Stimulated activated CD4-positive, alpha-beta T cell treated with anti-CD3 and anti-CD28 coated beads, TNF-alpha, amount 100 ng/mL, for 1 hour (primary cell): ENCODE data around the gene C17orf113.

Experiments
- DNase-seq, 3 donors: peaks; one replicate each; pipeline ENCODE4 v3.0.0-alpha.2; 2020; ENCODE audit warnings: low read depth in 3 of 3, low spot score in 1 of 3

C17orf113 gene

GRCh38 chr17:42072323-42073187 is 22.2 kb upstream of the C17orf113 start:
- DNase-seq, result no peak

- DNase-seq, result no peak
Measured at GRCh38 chr17:42071810-42072209, 21.4 kb upstream of the C17orf113 start.

DNA sequence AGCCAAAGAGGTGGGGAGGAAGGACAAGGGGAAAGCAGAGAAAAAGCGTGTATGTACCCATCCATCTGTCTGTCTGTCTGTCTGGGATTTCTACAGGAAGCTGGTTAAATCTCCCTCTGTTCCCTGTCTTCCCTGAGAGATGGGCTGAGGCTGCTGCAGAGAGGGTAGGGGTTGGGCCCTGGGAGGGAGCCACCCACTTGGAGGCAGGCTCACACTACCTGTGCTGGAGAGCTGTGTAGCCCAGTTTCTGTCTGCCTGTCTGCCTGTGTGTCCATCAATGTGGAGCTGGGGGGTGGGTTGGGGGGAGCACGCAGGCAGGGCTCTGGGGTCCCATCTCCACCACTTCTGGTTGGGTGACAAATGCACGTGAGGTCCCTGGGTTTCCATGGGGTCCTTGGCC is 18.6 kb upstream of the C17orf113 start:
- no peak for DNase-seq

DNA sequence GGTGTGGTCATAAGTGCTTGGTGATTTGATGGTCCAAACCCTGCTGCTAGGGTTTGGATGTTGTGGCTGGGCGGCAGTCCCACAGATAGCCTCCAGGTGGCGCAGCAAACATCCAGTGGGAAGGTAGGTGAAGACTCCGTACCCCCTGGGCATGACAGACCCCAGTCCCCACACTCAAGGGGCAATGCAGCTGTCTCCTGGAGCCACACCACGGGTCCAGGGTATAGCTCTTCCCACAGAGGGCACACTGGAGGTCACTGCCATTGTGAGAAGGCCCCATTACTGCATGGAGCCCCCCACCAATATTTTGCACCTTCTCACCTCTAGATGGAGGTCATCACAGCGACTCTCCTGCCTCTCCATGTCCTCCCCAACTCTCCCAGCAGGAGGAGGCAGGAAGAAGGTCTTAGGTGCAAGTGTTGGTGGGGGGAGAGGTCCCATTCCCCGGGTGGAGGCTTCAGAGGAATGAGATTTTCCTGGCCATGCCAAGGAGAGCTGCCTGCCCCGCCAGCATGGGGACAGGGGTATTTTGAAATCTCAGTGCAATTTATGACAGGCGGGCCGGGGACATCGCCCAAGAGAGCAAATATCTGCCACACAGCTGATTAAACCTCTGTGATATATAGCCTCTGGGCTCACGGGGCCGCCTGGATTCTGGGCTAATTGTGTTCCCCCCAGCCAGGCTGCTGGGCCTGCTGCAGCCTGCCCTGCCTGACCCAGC is 17.1 kb upstream of the C17orf113 start:
- peak in 2 of 3 donors; percentile 39 to 64 for DNase-seq

DNA sequence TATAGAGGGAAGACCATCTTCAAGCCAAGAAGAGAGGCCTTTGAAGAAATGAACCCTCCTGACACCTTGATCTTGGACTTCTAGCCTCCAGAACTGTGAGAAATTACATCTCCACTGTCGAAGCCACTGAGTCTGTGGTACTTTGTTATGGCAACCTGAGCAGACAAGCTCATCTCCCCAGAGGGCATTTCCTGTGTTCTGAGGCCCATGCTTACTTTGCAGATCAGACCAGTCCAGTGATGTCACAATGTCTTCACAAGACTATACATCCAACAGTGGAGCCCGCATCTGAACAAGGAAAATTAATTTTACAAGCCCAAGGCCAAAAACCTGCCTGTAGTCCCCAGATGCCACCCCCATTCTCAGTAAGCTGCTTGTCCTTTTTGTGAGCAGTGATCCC is 14.8 kb upstream of the C17orf113 start:
- DNase-seq, result no peak

DNA sequence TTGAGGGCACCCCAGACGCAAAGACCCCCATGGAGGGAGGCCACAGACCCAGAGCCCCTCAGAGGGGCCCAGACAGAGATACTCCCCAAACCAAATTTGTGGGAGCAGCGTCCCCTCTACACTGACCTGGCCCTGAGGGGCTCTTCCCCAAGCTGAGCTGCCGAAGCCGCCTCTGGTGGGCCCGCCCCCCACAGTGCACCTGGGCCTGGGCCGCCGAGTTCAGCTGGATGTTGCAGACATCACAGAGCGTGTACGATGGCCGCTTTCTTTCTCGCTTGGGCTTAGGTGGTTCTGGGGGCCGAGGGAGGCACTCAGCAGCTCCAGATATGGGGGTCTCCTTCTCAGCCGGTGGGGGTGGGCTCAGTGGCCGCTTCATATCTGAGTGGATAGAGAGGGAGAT is 12.3 kb upstream of the C17orf113 start:
- no peak for DNase-seq

GRCh38 chr17:42061646-42062487 is 11.5 kb upstream of the C17orf113 start:
- DNase-seq, result no peak

GRCh38 chr17:42060231-42060630 is 9.8 kb upstream of the C17orf113 start:
- no peak for DNase-seq

DNA sequence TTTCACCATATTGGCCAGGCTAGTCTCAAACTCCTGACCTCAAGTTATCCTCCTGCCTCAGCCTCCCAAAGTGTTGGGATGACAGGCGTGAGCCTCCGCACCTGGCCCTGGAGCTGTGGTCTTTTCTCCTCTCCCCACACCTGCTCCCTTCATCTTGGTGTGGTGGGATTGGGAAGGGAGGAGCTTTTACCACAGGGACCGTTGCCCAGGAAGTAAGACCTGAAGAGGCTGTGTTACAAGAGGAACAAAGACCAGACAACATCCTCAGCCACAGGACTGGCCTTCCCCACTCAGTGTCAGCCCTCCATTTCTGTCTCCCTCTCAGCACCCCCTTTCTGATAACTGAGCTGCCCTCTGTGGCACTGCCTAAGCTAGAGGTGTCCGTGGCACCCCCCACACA is 9.4 kb upstream of the C17orf113 start:
- DNase-seq, result no peak

DNA sequence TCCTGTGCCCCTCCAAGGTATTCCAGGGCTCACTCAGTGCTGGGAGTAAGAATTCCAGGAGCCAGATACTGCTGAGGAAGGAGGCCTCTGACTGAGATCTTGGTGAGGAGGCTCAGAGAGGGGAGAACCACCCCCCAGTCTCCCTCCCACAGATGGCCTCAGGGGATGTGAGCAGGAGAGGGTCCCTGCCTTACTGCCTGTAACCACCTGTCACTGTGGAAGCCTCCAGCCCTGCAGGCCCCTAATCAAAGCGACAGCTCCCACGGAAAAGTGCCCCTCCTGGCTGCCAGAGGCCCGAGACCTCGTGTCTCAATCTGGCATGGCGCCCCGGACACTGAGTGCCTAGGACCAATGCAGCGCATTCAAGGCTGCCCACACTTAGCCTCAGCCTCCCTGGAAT is 7.7 kb upstream of the C17orf113 start:
- DNase-seq, result no peak

- DNase-seq, result no peak
Measured at GRCh38 chr17:42056635-42057034, 6.2 kb upstream of the C17orf113 start.

DNA sequence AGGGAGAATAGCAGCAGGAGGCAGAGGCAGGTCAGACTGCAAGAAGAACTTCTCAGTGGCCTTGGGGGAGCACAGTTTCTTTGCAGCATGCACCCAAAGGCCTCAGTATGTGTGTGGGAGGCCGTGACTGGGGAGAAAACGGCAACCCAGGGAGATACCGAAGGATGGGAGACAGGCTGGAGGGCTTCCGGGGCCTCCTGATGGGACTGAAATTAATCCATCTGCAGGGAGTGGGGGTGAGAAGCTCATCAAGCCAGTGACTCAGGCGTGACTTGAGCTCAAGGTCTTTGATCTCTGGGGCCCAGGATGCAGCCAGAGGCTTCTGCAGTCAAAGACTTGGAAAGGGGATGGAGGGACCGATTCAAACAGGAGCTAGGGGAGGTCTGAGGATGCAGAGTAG is 5.1 kb upstream of the C17orf113 start:
- DNase-seq, result no peak

- no peak for DNase-seq
Measured at GRCh38 chr17:42055027-42055426, 4.6 kb upstream of the C17orf113 start.

- DNase-seq, result no peak
Measured at GRCh38 chr17:42053731-42054500, 3.5 kb upstream of the C17orf113 start.

GRCh38 chr17:42052346-42052877 is 2.0 kb upstream of the C17orf113 start:
- no peak for DNase-seq

GRCh38 chr17:42051645-42052044 is 1.2 kb upstream of the C17orf113 start:
- DNase-seq, result no peak

DNA sequence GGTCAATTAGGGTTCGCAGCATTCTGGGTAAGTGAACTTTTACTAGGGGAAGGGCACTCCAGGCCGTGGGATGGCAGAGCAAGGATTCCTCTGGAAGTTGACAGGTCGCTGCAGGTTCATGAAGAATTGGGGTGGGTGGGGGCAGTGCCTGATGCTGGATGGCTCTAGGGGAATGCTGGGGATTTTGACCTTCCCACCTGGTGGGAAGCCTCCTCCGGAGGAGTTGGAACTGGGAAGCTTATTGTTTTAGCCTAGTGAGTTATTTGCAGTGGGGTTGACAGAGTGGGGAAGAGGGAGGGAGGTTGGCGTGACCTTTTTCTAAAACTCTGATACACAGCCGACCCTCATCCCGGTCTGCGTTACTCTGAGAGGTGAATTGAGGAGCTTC is 606 bp upstream of the C17orf113 start:
- no peak for DNase-seq

GRCh38 chr17:42049834-42050392 is 488 bp downstream of the C17orf113 start:
- no peak for DNase-seq

GRCh38 chr17:42047343-42047742 is 3.1 kb downstream of the C17orf113 start:
- DNase-seq, result no peak

DNA sequence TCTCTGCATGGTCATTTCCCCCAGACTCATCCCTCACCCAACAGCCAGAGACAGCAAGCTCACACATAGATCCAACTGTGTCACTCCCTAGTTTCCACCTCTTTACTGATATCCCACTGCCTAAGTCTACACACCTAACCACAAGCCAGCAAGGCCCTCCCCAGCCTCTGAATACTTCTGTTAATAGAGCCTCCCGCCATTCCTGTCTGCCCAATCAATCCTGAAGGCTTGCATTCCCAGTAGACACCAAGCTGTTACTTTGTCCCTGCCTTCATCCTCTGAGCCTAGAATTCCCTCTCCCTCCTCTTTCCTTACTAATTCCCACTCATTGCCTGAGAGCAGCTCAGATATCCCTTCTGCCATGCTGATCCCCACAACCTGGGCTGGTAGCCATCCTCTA is 4.7 kb downstream of the C17orf113 start:
- DNase-seq, result no peak
